ENCODE measurements around the gene MPPED2.

The MPPED2 gene

GRCh38 chr11:30459306-30459705, 126.8 kb downstream of the MPPED2 start:
- in situ Hi-C loops (cut with MboI; ENCODE audit: low pct_unique_long_range_greater_than_20kb, low sequenced_read_pairs, unreplicated experiment): no loop called here
- TF ChIP-seq, protein P1, sequence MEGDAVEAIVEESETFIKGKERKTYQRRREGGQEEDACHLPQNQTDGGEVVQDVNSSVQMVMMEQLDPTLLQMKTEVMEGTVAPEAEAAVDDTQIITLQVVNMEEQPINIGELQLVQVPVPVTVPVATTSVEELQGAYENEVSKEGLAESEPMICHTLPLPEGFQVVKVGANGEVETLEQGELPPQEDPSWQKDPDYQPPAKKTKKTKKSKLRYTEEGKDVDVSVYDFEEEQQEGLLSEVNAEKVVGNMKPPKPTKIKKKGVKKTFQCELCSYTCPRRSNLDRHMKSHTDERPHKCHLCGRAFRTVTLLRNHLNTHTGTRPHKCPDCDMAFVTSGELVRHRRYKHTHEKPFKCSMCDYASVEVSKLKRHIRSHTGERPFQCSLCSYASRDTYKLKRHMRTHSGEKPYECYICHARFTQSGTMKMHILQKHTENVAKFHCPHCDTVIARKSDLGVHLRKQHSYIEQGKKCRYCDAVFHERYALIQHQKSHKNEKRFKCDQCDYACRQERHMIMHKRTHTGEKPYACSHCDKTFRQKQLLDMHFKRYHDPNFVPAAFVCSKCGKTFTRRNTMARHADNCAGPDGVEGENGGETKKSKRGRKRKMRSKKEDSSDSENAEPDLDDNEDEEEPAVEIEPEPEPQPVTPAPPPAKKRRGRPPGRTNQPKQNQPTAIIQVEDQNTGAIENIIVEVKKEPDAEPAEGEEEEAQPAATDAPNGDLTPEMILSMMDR (IDR thresholded peaks at IDR 0.05; ENCODE audit: extremely low read depth, insufficient read depth, missing control alignments): no peak
- DNase-seq (ENCODE audit: low spot score): no peak

DNA sequence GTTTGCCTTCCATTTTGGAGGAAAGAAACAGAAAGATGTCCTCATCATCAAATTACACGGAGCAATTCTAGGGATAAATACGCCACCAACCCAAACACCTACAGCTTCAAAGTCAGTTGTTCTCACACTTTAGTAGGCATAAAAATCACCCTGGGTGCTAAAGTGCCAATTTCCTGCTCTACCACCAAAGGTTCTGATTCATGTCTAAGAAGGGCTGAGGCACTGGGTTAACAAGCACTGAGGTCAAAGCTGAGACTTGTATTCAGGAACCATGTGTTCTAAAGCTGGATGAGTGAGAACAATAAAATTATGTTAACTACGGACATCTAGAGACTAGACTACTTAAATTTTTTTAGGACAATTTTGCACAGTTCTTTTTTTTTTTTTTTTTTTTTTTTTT, 127.6 kb downstream of the MPPED2 start:
- DNase-seq (ENCODE audit: low spot score): no peak
- TF ChIP-seq, protein P1 (IDR thresholded peaks at IDR 0.05; ENCODE audit: extremely low read depth, insufficient read depth, missing control alignments): no peak
- in situ Hi-C loops (cut with MboI; ENCODE audit: low pct_unique_long_range_greater_than_20kb, low sequenced_read_pairs, unreplicated experiment): no loop called here

DNA sequence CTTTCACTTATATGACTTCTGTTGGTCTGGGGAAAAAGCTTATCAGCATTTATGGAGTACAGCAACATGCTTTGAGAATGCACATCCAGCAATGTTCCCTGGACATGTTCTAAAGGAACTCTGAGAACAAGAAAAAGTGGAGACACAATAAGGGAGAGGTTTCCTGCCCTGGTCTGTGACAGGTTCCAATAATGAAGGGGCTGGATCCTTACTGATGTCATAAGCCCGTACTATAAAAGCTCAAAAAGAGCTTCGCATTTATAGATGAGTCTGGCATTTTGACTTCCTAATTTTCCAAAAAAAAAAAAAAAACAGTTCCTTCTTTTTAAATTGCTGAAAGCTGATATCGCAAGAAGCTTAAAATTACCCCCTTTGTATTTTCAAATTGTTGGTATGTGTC, 129.1 kb downstream of the MPPED2 start:
- in situ Hi-C loops (cut with MboI; ENCODE audit: low pct_unique_long_range_greater_than_20kb, low sequenced_read_pairs, unreplicated experiment): no loop called here
- TF ChIP-seq, protein P1 (IDR thresholded peaks at IDR 0.05; ENCODE audit: extremely low read depth, insufficient read depth, missing control alignments): no peak
- no peak for DNase-seq (ENCODE audit: low spot score)

GRCh38 chr11:30455025-30455424, 131.1 kb downstream of the MPPED2 start:
- no peak for DNase-seq (ENCODE audit: low spot score)
- in situ Hi-C loops (cut with MboI; ENCODE audit: low pct_unique_long_range_greater_than_20kb, low sequenced_read_pairs, unreplicated experiment): no loop called here
- TF ChIP-seq, protein P1 (IDR thresholded peaks at IDR 0.05; ENCODE audit: extremely low read depth, insufficient read depth, missing control alignments): no peak

- TF ChIP-seq, protein P1 (IDR thresholded peaks at IDR 0.05; ENCODE audit: extremely low read depth, insufficient read depth, missing control alignments): no peak
- in situ Hi-C loops (cut with MboI; ENCODE audit: low pct_unique_long_range_greater_than_20kb, low sequenced_read_pairs, unreplicated experiment): no loop called here
- no peak for DNase-seq (ENCODE audit: low spot score)
These were observed 131.6 kb downstream of the MPPED2 start for GRCh38 chr11:30454541-30454940.

DNA sequence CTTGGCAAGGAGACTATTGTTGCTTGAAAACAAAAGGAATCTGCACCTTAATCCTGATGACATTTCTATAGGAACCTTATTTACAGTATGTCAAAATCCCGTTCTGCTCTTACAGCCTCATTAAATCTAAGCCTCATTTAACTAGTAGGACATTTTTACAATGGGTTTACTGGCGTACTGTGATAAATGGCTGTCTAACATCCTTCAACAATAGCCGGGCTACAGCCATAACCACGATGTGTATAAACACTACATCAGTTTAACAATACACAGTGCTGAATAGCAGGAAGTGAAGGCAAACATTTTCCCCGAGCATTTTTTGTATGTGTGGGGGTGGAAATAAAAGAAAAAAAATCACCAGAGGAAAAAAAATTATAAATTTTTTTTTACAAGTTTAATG, 132.0 kb downstream of the MPPED2 start:
- no peak for DNase-seq (ENCODE audit: low spot score)
- in situ Hi-C loops (cut with MboI; ENCODE audit: low pct_unique_long_range_greater_than_20kb, low sequenced_read_pairs, unreplicated experiment): no loop called here
- TF ChIP-seq, protein P1 (IDR thresholded peaks at IDR 0.05; ENCODE audit: extremely low read depth, insufficient read depth, missing control alignments): no peak

GRCh38 chr11:30453705-30454104, 132.4 kb downstream of the MPPED2 start:
- TF ChIP-seq, protein P1 (IDR thresholded peaks at IDR 0.05; ENCODE audit: extremely low read depth, insufficient read depth, missing control alignments): no peak
- in situ Hi-C loops (cut with MboI; ENCODE audit: low pct_unique_long_range_greater_than_20kb, low sequenced_read_pairs, unreplicated experiment): no loop called here
- no peak for DNase-seq (ENCODE audit: low spot score)

Data from GM13977 (cell line).